ENCODE results near the gene SEC14L5. TPM values are rescaled to one million over a fixed set of nuclear protein-coding genes. Genes with fewer than 3 reads are reported as not detected.

SEC14L5 gene
- total RNA-seq, 4 donors from 2014 or later, result 0.32 to 6.2 (median 0.53) TPM

GRCh38 chr16:4989391-4990006 is 31.4 kb downstream of the SEC14L5 start:
- Histone ChIP-seq H3K27me3 (peaks cover 60% of the 10 kb centered on the region), H3K36me3 (no peaks in the 10 kb centered on the region), H3K4me3 (no peak overlapping the region), H3K27ac (no peak overlapping the region), H3K9me3 (no peaks in the 10 kb centered on the region), H3K4me1 (peaks cover 0 to 5% (median 2%) of the 10 kb centered on the region in 4 donors)
- intact Hi-C loops (cut with DNase I; ENCODE audit: low total_unique reads) (no loop called here), in situ Hi-C loops (cut with MboI; ENCODE audit: low pct_ligation_motif_present in 1 of 4, low pct_unique_long_range_greater_than_20kb in 1 of 4, low sequenced_read_pairs in 3 of 4) (no loop called here)
- 85% methylated on average over 9 of the region's 9 CpGs for WGBS, 2 donors (ENCODE audit: low coverage in 1 of 2)
- DNase-seq, result no peak
- TF ChIP-seq POLR2A (IDR thresholded peaks at IDR 0.05) (no peak), CTCF (IDR thresholded peaks at IDR 0.05) (no peak), EP300 (IDR thresholded peaks at IDR 0.05; ENCODE audit: low read depth) (no peak), POLR2AphosphoS5 (IDR thresholded peaks at IDR 0.05) (no peak)

- H3K9me3 ChIP-seq, result no peaks in the 10 kb centered on the region
- in situ Hi-C loops (cut with MboI; ENCODE audit: low pct_ligation_motif_present in 1 of 4, low pct_unique_long_range_greater_than_20kb in 1 of 4, low sequenced_read_pairs in 3 of 4), result no loop called here
- DNase-seq, result no peak
- no peak overlapping the region for H3K27ac ChIP-seq
- no peaks in the 10 kb centered on the region for H3K36me3 ChIP-seq
- no peak overlapping the region for H3K4me3 ChIP-seq
- TF ChIP-seq POLR2A (IDR thresholded peaks at IDR 0.05) (no peak), POLR2AphosphoS5 (IDR thresholded peaks at IDR 0.05) (no peak), CTCF (IDR thresholded peaks at IDR 0.05) (no peak), EP300 (IDR thresholded peaks at IDR 0.05; ENCODE audit: low read depth) (no peak)
- intact Hi-C loops (cut with DNase I; ENCODE audit: low total_unique reads), result no loop called here
- H3K4me1 ChIP-seq, result peaks cover 0 to 5% (median 2%) of the 10 kb centered on the region in 4 donors
- WGBS, 2 donors (ENCODE audit: low coverage in 1 of 2), result 83% methylated on average over 8 of the region's 8 CpGs; no CpG with 5 or more reads in 1 of the 2 donors
- H3K27me3 ChIP-seq, result peaks cover 58% of the 10 kb centered on the region
These were observed 32.3 kb downstream of the SEC14L5 start for GRCh38 chr16:4990415-4990814.

GRCh38 chr16:4991754-4992153 is 33.6 kb downstream of the SEC14L5 start:
- Histone ChIP-seq H3K36me3 (no peaks in the 10 kb centered on the region), H3K9me3 (no peaks in the 10 kb centered on the region), H3K27me3 (peaks cover 50% of the 10 kb centered on the region), H3K4me3 (no peak overlapping the region), H3K4me1 (peaks cover 0 to 5% (median 2%) of the 10 kb centered on the region in 4 donors), H3K27ac (no peak overlapping the region)
- no peak for TF ChIP-seq EP300 (IDR thresholded peaks at IDR 0.05; ENCODE audit: low read depth)
- TF ChIP-seq POLR2AphosphoS5 (IDR thresholded peaks at IDR 0.05), result no peak
- TF ChIP-seq CTCF (IDR thresholded peaks at IDR 0.05), result no peak
- 87% methylated on average over 13 of the region's 14 CpGs; no CpG with 5 or more reads in 1 of the 2 donors for WGBS, 2 donors (ENCODE audit: low coverage in 1 of 2)
- intact Hi-C loops (cut with DNase I; ENCODE audit: low total_unique reads), result no loop called here
- in situ Hi-C loops (cut with MboI; ENCODE audit: low pct_ligation_motif_present in 1 of 4, low pct_unique_long_range_greater_than_20kb in 1 of 4, low sequenced_read_pairs in 3 of 4), result no loop called here
- no peak for DNase-seq

- Histone ChIP-seq H3K27ac (no peak overlapping the region), H3K4me3 (no peak overlapping the region), H3K4me1 (no peaks in the 10 kb centered on the region), H3K36me3 (no peaks in the 10 kb centered on the region), H3K27me3 (peaks cover 20% of the 10 kb centered on the region), H3K9me3 (no peaks in the 10 kb centered on the region)
- no peak for DNase-seq
- intact Hi-C loops (cut with DNase I; ENCODE audit: low total_unique reads) (no loop called here), in situ Hi-C loops (cut with MboI; ENCODE audit: low pct_ligation_motif_present in 1 of 4, low pct_unique_long_range_greater_than_20kb in 1 of 4, low sequenced_read_pairs in 3 of 4) (no loop called here)
- 67% methylated on average over 16 of the region's 18 CpGs; no CpG with 5 or more reads in 1 of the 2 donors for WGBS, 2 donors (ENCODE audit: low coverage in 1 of 2)
- TF ChIP-seq CTCF (IDR thresholded peaks at IDR 0.05) (no peak), POLR2A (IDR thresholded peaks at IDR 0.05) (no peak), POLR2AphosphoS5 (IDR thresholded peaks at IDR 0.05) (no peak), EP300 (IDR thresholded peaks at IDR 0.05; ENCODE audit: low read depth) (no peak)
These were observed 36.7 kb downstream of the SEC14L5 start for GRCh38 chr16:4994719-4995434.
